ENCODE data around the gene FAM98A.

DNA sequence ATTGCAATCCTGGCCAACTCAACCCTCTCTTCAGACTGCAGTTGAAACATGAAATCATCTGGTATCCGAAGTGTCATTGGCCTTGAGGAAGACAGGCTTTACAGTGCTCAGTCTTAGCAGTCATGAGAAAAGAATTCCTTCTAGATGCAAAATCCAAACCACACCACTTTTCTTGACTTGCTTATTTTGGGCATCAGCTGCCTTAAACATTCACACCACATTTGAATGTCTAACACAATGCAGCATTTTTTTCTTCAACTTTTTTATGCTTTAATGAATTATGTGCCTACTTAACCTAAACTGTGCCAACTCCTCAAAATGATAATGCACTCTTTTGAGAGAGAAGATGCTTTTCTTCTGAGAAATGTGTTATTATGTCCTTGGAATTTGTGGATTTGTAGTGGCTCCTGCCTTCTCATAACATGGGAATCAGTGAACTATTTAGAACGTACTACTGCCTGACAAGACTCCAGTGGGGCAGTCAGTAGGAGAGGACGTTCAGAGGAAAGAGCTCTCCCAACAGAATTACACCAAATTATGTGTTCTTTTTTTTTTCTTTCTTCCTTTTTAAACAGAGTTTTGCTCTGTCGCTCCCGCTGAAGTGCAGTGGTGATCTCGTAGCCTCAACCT, 3.2 kb upstream of the FAM98A start:
- TF ChIP-seq, protein P1, sequence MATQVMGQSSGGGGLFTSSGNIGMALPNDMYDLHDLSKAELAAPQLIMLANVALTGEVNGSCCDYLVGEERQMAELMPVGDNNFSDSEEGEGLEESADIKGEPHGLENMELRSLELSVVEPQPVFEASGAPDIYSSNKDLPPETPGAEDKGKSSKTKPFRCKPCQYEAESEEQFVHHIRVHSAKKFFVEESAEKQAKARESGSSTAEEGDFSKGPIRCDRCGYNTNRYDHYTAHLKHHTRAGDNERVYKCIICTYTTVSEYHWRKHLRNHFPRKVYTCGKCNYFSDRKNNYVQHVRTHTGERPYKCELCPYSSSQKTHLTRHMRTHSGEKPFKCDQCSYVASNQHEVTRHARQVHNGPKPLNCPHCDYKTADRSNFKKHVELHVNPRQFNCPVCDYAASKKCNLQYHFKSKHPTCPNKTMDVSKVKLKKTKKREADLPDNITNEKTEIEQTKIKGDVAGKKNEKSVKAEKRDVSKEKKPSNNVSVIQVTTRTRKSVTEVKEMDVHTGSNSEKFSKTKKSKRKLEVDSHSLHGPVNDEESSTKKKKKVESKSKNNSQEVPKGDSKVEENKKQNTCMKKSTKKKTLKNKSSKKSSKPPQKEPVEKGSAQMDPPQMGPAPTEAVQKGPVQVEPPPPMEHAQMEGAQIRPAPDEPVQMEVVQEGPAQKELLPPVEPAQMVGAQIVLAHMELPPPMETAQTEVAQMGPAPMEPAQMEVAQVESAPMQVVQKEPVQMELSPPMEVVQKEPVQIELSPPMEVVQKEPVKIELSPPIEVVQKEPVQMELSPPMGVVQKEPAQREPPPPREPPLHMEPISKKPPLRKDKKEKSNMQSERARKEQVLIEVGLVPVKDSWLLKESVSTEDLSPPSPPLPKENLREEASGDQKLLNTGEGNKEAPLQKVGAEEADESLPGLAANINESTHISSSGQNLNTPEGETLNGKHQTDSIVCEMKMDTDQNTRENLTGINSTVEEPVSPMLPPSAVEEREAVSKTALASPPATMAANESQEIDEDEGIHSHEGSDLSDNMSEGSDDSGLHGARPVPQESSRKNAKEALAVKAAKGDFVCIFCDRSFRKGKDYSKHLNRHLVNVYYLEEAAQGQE (IDR thresholded peaks at IDR 0.05; ENCODE audit: insufficient read depth in 1 of 2, low read depth in 2 of 2, low read length in 2 of 2) = no peak
- TF ChIP-seq POLR2AphosphoS5 (IDR thresholded peaks at IDR 0.05; ENCODE audit: low read depth, low read length) (no peak), FOXP2 (optimal IDR thresholded peaks at IDR 0.05; ENCODE audit: borderline replicate concordance, extremely low read depth, extremely low read length, insufficient read depth) (no peak), TAF1 (IDR thresholded peaks at IDR 0.05; ENCODE audit: borderline replicate concordance, insufficient read depth, low read length) (no peak)
